Limb (tissue), 2 donors: Measurements from ENCODE around the gene CLSTN2.

Source experiments
- DNase-seq, 2 donors: peaks; one replicate each; pipeline ENCODE4 v3.0.0-alpha.2; 2016; ENCODE audit errors: extremely low spot score in 2 of 2

Gene CLSTN2

DNA sequence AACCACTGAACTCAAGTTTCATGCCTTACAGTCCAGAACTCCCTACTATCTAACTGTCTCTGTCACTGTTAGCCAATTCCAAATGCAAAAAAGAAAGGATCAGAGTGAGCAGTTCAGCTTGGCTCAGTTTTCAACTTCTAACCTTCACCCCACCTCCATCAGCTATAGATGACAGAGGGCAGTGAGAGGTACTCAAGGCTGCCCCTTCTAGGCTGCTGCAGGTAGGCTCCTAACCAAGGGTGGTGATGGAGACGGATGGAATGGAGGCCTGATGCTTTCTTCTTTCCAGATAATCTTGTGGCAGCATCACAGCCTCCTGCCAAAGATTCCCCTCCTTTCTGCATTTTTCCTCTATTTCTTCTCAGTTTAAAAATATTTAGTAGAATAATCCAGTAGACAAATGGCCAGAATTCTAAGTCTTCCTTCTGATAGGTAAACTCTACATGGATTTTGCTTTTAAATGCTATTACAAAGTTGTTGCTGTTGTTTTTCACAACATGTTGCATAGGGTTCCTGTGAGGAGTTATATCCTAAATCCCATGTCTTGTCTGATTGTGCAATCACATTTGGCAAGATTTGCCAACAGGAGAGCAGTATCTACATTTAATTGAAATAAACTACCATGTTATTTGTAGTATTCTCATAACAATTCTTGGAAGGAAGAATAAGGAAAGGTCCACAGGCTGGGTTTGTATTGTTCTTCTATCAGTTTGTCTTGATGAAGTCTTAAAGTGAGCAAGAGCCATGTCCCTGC, 441.3 kb downstream of the CLSTN2 start:
- no peak for DNase-seq

DNA sequence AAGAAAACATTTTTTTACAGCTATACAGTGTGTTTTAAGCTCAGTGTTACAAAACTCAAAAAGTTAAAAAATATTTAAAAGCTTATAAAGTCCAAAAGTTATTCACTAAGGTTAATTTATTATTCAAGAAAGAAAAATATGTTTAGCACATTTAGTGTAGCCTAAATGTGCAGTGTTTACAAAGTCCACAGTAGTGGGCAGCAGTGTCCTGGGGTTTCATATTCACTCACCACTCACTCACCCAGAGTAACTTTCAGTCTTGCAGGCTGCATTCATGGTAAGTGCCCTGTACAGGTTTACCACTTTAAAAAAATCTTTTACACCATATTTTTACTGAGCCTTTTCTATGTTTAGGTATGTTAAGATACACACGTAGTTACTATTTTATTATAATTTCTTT, 442.7 kb downstream of the CLSTN2 start:
- DNase-seq = no peak

DNA sequence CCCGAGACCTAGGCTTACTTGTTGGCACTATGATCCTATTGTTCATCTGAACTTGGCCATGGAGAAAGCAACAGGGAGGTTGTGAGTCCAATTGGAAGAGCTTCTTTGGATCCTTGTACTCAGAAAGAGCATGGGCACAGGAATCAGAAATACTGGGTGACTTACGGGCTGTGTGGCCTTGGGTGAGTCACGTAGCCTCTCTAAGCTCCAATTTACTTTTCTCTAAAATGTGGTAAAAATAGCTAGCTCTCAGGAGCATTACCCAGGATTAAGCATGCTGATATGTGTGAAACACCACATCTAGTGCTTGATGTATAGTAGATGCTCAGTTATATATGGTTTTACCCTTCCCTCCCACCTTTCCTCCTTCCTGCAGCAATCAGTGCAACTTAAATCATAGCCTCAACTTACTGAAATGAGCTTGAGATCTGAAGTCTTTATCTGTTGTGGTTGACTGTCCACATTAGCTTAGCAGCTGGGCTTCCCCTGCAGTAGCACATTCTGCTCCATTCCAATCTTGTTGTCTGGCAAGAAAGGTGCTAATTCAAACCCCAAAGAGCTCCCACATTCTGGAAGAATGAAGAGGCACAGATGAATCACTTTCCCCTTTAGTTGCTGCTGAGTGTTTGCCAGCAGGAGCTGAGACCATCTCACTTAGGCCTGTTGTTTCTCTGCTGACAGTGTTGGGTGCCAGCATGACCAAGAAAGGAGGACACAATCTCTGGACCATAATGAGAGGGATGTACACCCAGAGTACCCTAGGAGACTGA, 443.8 kb downstream of the CLSTN2 start:
- no peak for DNase-seq

DNA sequence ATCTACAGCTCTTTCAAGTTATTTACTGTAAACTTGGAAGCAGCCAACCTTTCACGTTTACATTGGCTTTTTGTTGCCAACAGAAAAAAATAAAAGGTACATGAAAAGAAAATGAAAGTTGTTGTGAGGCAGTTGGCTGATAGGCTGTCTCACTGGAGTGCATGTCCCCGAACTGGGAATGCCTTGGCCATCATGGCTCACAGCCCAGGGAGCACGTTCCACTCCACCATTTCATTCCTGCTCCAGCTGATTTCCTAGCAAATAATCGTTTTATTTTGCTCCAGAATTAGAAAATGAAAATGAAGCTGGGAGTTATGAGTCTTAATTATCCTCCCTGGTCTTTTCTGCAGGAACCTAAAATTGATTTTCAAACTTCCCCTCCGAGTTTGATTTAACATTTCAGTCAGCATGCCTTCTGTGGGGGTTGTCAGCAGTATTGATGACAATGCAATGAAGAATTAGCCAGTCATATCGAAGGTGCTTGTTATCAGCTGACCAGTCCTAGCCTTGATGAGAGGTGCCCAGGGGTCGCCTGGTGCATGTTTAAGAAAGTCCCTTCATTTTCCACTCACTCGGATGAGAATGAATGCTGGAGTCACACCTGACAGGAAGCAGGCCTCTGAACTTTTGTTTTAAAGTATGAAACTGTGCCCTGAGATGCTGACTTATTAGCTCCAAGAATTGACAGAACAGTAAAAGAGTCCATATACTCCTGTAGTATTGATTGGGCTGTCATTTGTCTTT, 449.2 kb downstream of the CLSTN2 start:
- DNase-seq = no peak

DNA sequence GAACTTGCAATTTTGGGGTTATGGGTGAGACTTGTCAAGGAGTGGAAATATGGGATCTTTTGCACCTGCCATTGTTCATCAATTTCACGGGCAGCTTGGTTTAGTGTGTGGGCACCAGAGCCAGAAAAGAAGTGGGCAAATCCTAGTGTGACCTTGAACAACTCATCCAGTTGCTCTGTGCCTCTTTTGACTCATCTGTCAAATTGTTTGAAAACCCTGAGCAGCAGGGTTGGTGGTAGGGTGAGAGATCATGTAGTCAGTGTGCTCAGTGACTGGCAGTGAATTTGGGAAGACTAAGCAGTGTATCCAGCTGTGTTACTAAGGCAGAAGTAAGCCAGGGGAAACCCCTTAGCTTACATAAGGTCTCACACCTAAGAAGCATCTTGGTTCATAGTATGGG, 449.9 kb downstream of the CLSTN2 start:
- no peak for DNase-seq

DNA sequence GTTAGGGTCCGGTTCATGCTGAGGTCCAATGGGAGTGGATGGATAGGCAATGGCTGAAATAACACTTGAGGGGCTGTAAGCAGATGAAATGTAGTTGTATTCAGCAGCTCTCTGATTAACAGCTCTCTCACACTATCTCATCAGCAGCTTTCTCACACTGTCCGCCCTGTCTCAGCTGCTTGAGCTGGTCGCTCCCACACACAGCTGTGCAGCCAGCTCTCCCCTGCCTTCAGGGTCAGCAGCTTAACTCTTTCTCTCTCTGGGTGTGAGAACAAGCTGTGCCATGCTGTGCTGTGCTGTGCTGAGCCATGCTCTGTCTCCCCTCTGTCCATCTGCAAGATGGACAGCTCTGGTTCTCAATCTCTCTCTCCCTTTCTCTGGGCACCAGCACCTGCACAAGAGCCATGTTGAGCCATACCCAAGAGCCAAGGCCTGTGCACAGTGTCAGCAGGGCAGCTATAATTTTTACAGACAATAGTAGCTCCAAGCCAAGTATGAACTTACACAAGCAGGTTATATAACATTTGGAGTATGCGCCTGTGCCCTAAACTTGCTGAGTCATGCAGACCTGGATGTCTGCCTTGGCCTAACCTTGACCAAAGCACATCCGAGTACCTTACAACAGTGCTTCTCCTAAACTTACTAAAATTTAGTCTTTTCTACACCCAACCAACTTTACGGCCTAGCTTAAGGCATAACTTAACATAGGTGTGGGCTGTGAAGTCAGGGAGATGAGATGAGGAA, 451.5 kb downstream of the CLSTN2 start:
- no peak for DNase-seq

DNA sequence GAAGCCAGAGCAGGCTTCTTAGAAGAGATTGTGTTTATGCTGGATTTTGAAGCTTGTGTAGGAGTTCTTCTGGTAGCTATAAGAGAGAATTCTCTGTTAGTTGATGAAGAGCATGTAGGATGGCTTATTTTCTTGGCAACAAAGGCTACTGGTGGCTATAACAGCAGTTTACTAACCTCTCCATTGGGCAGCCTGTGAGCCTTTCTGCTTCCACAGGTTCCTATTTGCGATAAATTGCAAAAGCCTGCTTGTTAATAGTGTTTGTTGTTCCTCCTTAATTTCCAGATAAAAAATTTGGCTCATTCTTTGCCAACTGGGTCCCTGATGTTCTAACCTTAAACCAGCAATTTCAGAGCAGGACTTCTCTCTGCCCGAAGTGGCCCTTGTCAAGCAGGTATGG, 452.3 kb downstream of the CLSTN2 start:
- DNase-seq = no peak

DNA sequence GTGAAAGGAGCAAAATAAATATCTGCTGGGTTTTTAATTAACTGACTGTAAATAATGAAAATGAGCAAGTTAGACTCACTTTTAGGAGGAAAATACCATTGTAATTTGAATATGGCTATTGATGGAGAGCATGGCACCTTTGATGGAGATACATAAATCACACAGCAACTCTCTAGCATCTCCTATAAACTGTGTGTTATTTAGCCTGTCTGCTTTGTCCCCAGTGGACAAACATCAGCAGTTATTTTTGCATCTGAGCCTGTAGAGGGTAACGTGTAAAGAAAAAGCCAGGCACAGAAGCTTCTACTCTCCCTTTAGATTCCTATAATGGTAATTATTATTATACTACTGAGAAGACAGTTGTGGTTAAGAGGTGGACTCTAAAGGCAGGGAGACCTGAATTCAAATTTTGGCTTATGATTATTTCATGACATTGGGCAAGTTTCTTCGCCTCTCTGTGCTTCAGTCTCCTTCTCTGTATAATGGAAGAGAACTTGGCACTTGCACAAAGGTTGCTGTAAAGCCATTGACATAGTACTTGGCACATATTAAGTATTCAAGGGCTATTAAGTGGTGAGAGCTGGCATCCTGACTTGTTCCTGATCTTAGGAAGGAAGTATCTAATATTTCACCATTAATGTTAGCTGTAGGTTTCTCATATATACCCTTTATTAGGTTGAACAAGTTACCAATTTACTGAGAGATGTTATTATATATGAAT, 453.4 kb downstream of the CLSTN2 start:
- DNase-seq = no peak

DNA sequence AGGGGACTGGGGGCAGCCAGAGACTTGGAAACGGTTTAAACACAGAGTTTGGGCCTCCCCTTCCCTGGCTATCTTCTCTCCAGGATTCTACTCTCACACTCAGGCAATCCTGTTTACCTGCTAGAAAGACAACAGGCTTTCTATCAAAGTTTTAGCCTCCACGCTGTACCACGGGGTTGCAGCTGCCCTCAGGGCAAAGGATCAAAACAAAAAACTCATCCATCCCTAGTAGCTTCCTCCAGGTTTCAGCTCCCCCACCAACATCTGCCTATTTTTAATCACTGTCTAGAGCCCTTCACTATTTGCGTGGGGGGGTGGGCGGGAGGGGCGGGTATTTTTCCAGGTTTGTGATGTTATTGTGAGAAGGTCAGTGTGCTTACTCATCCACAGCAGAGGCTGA, 456.1 kb downstream of the CLSTN2 start:
- no peak for DNase-seq

DNA sequence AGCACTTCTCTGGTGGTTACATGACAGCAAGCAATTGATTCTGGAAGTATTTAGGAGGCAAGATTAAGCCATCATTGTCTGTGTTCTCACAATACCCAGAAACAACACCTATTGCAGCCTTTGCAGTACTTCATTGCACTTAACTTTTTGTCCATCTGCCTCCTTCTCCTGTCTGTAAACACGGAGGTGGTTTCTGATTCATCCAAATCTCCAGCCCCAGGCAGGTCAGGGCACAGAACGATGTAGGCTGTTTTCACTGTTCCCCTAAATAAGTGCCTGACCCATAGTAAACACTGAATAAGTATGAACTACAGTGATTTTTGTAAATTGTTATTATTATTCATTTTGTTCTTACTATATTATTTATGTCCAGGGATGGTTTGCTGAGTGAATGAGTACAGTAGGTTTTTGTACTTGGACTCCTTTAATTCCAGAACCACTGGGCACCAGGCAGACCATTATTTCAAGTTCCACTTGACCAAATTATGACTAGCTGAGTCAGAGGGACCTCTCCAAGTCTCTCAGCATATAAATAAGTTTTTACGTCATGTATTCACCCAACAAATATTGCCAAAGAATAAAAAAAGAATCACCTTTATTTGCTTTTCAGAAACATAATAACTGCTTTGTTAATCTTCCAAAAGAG, 459.6 kb downstream of the CLSTN2 start:
- DNase-seq = no peak

DNA sequence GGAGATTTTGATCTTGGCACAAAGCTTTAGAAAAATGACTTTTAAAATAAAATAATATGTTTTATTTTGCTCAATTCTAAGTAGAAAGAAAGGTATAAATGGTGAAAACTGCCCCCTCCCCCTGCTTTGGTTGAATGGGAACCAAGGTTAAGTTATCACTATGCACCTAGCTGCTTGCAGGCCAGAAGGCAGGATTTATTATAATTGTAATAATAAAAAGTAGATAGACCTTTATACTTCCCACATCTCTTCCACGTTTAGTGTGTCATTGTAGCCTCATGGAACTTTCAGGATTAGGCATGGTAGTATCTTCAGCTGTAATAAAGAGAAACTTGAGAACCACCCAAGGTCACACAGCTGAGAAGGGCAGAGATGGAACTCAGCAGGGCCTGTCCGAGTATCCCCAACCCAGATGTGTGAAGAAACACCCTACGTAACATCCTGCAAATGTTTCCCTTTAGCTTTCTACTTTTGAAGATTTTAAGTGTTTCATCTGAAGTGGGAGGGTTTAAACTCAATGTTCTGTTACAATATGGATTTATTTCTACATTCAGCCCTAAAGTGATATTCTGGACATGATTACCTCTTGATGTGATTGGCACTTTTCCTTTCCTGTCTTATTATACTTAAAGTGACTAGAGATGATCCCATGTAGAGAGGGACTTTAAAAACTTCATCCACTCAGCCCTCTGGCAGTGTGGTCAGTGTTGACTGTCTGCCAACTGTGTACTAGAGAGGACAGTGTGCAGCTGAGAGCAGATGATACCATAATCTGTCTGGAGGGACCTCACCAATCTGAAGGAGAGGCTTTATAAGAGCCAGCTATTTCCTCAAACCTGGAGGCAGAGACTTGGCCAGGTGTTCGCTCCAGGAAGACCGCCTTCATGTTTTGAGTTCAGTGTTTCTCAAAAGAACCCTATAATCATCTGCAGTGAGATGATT, 460.4 kb downstream of the CLSTN2 start:
- no peak for DNase-seq

DNA sequence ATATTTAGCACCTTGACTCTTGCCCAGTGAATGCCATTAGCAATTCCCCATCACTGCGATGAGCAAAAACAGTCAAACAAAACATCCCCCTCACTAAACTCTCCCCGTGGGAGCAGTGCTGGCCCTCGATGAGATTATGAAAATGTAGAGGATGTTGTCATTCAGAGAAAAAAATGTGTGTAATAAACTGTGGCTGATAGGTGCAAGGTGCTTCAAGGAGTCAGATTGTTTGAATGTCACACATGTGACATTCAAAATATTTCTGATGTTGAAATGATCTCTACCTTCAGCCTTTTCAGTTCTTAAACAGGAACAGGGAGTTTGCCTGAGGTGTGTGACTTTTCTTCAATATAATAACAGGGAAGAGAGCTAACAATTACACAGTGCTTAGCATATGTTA, 461.1 kb downstream of the CLSTN2 start:
- DNase-seq = no peak

DNA sequence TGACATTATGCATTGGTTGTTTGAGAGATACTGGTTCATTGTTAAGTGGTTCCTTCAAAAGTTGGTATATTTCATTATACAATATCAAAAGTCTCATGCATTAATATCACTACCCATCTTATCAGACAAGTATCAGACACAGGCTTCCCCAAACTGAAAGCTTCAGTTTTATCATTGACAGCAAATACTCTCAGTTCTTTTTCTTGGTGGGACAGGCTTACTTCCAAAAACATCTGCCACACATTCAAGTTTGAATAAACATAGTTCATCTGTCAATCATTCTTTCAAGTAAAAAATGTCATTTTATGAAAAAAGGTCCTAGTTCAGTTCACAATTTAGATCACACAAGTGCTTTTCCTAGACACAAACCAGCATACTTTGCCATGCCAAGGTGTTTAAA, 462.9 kb downstream of the CLSTN2 start:
- no peak for DNase-seq

DNA sequence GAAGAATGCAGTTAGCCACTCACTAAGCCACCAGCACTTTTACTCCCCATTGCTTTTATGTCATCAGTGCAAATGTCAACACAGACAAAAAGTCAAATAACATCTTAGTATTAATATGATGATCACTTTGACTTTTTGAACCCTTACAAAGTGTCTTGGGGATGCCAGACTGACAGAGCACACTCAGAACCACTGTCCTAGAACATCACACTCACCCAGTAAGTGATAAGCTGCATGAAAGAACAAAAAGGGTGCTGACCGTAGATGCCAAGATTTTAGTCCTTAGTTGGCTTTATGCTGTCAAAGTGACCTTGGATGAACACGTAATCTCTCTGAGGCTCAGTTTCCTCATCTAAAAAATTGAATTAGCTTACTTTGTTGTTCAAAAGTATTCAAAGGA, 463.4 kb downstream of the CLSTN2 start:
- no peak for DNase-seq

DNA sequence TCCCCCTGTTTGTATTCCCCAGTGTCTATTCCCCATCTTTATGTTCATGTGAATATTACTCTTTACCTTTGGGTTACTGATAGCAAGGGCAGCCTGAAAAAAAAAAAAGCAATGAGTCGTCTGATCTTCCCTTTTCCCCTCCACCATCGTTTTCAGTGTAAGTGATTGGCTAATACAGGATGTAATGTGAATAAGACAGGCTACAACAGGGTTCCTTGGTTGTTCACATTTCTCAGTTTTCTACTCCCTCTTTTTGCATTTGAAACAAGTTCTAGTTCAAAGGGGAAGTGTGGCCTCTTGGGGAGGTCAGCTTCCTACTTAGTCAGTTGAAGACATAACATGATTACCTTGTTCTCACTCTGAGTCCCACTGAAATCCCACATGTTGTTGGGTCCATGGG, 464.9 kb downstream of the CLSTN2 start:
- DNase-seq = no peak

DNA sequence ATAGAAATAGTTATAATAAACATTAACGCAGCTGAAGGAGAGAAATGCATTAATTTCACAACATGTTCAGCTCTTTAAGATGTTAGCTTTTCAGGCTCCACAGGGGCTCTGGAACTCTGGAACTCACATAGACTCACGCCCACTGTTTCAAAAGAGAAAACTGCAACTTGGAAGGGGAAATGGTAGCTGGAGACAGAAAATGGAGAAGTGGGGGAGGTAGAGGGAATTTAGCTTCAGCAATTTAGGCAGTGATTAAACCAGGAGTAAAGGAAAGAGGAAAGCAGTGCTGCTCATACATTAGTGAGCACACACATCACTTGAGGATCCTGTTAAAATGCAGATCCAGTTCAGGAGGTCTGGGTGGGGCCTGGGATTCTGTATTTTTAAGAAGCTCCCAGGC, 468.1 kb downstream of the CLSTN2 start:
- no peak for DNase-seq

DNA sequence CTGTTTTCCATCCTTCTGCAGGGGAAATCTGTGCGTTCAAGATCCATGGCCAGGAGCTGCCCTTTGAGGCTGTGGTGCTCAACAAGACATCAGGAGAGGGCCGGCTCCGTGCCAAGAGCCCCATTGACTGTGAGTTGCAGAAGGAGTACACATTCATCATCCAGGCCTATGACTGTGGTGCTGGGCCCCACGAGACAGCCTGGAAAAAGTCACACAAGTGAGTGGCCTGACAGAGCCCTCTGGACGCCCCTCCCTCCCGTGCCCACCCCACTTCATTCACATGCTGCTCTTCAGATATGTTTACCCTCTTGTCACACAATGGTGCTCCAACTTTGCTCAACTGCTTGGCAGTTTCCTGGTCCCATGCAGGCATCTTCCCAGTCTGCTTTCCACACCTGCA, 468.6 kb downstream of the CLSTN2 start:
- DNase-seq = no peak

DNA sequence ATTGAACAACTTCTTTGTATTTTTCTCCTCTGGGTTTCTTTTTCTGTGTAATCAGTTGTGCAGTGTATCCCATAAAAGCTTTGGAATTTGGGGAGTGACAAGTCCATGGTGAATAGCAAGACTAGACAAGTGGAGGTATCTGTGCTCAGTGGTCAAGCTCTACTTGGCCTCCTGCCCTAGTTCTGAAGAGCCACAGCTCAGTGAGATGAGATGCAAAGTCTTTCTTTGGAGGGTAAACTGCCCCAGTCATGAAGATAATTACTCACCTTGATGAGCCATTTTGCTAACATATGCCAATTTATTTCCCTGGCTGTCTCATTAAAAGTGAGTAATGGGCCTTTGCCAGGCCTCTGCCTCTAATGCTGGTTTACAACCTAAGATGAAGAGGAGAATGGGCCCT, 471.7 kb downstream of the CLSTN2 start:
- no peak for DNase-seq

DNA sequence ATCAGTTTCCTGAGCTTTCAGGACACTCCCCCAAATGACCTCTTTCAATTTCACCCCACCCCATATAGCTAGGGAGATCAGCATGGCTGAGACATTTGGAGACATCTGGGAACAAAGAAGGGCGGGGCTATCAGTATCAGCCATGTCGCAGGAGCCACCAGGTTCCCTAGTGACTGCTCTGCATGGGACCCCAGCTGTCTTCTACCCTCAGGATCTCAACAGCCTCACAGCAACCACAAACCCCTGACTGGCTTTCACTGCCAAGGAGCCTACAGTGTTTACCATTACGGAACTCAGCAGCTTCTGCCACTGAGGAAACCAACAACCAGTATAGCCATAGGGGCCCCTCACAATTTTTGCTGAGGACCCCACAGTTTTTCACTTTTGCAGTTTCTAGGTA, 473.3 kb downstream of the CLSTN2 start:
- DNase-seq = no peak
